ENCODE measurements around the gene PPEF1.

PPEF1 gene

GRCh38 chrX:18674417-18674787 is 33.0 kb upstream of the PPEF1 start:
- no peak for DNase-seq (ENCODE audit: low read depth)
- TF ChIP-seq CTCF (IDR thresholded peaks at IDR 0.05; ENCODE audit: control insufficient read depth, extremely low read depth, insufficient read depth): no peak
- H3K4me3 ChIP-seq (ENCODE audit: low read depth, low read length): peak overlapping the region; percentile 7; the same call in 1 of the 2 replicates

- DNase-seq (ENCODE audit: low read depth): peak; percentile 18
- TF ChIP-seq CTCF (IDR thresholded peaks at IDR 0.05; ENCODE audit: control insufficient read depth, extremely low read depth, insufficient read depth): no peak
- peak overlapping the region; percentile 51 for H3K4me3 ChIP-seq (ENCODE audit: low read depth, low read length)
These were observed 32.4 kb upstream of the PPEF1 start for GRCh38 chrX:18674788-18675735.

- H3K4me3 ChIP-seq (ENCODE audit: low read depth, low read length): no peak overlapping the region
- DNase-seq (ENCODE audit: low read depth): no peak
- TF ChIP-seq CTCF (IDR thresholded peaks at IDR 0.05; ENCODE audit: control insufficient read depth, extremely low read depth, insufficient read depth): no peak
These were observed 31.4 kb upstream of the PPEF1 start for GRCh38 chrX:18676050-18676449.

GRCh38 chrX:18676470-18676869 is 31.0 kb upstream of the PPEF1 start:
- DNase-seq (ENCODE audit: low read depth): no peak
- no peak for TF ChIP-seq CTCF (IDR thresholded peaks at IDR 0.05; ENCODE audit: control insufficient read depth, extremely low read depth, insufficient read depth)
- no peak overlapping the region for H3K4me3 ChIP-seq (ENCODE audit: low read depth, low read length)

- no peak overlapping the region for H3K4me3 ChIP-seq (ENCODE audit: low read depth, low read length)
- no peak for DNase-seq (ENCODE audit: low read depth)
- TF ChIP-seq CTCF (IDR thresholded peaks at IDR 0.05; ENCODE audit: control insufficient read depth, extremely low read depth, insufficient read depth): no peak
These were observed 30.1 kb upstream of the PPEF1 start for GRCh38 chrX:18677161-18677869.

GRCh38 chrX:18681996-18682395 is 25.4 kb upstream of the PPEF1 start:
- DNase-seq (ENCODE audit: low read depth): no peak
- no peak for TF ChIP-seq CTCF (IDR thresholded peaks at IDR 0.05; ENCODE audit: control insufficient read depth, extremely low read depth, insufficient read depth)
- no peak overlapping the region for H3K4me3 ChIP-seq (ENCODE audit: low read depth, low read length)
